OCI-LY1 (cell line): ENCODE results near the gene YAP1.

Source experiments
- H2AFZ ChIP-seq: fragments of 200-600 bp; sonication (generic), shearing (Covaris generic); 2 replicates; pipeline ENCODE4 v1.6.0; 2014; ENCODE audit warnings: antibody characterized with exemption, mild to moderate bottlenecking, low read length
- H3F3A ChIP-seq: fragments of 200-600 bp; sonication (generic), shearing (Covaris generic); 2 replicates; pipeline ENCODE4 v1.6.0; 2014; ENCODE audit warnings: mild to moderate bottlenecking, antibody characterized with exemption, low read length, moderate library complexity; ENCODE audit not compliant: insufficient read depth
- H3K27ac ChIP-seq: fragments of 200-600 bp; sonication (generic); 2 replicates; pipeline ENCODE4 v1.5.1; 2014; ENCODE audit warnings: low read length, mixed run types, mild to moderate bottlenecking, low read depth; ENCODE audit not compliant: poor library complexity, severe bottlenecking
- H3K27me3 ChIP-seq: fragments of 200-600 bp; sonication (generic); 2 replicates; pipeline ENCODE4 v1.6.0; 2014; ENCODE audit warnings: antibody characterized with exemption, mild to moderate bottlenecking, low read length, moderate library complexity; ENCODE audit not compliant: insufficient read depth
- H3K36me3 ChIP-seq: fragments of 200-600 bp; sonication (generic); 2 replicates; pipeline ENCODE4 v1.6.1; 2014; ENCODE audit warnings: mild to moderate bottlenecking, antibody characterized with exemption, low read length, moderate library complexity, mixed read lengths; ENCODE audit not compliant: insufficient read depth
- H3K4me1 ChIP-seq: fragments of 200-600 bp; sonication (generic); 2 replicates; pipeline ENCODE4 v1.5.1; 2014; ENCODE audit warnings: mild to moderate bottlenecking, low read length, moderate library complexity; ENCODE audit not compliant: insufficient read depth, severe bottlenecking
- H3K4me2 ChIP-seq: fragments of 200-600 bp; sonication (generic), shearing (Covaris generic); 2 replicates; pipeline ENCODE4 v1.6.1; 2014; ENCODE audit warnings: low read length
- H3K4me3 ChIP-seq: fragments of 200-600 bp; sonication (generic); 2 replicates; pipeline ENCODE4 v1.5.1; 2014; ENCODE audit warnings: low read length, low read depth, mild to moderate bottlenecking, mixed read lengths; ENCODE audit not compliant: poor library complexity, severe bottlenecking
- H3K79me2 ChIP-seq: fragments of 200-600 bp; shearing (Covaris generic); 2 replicates; pipeline ENCODE4 v1.6.1; 2016; ENCODE audit warnings: mixed run types, low read length, mixed read lengths; ENCODE audit not compliant: insufficient read depth
- H3K9ac ChIP-seq: fragments of 200-600 bp; sonication (generic), shearing (Covaris generic); 2 replicates; pipeline ENCODE4 v1.6.1; 2014; ENCODE audit warnings: mild to moderate bottlenecking, low read length, mixed read lengths
- H3K9me2 ChIP-seq: fragments of 200-600 bp; sonication (generic), shearing (Covaris generic); 2 replicates; pipeline ENCODE4 v1.6.1; 2014; ENCODE audit warnings: low read depth, mild to moderate bottlenecking, low read length, mixed read lengths
- H3K9me3 ChIP-seq: fragments of 200-600 bp; shearing (Covaris generic); 2 replicates; pipeline ENCODE4 v1.6.1; 2014; ENCODE audit warnings: low read length, mixed read lengths
- H4K20me1 ChIP-seq: fragments of 200-600 bp; sonication (generic), shearing (Covaris generic); 2 replicates; pipeline ENCODE4 v1.6.0; 2016; ENCODE audit warnings: mild to moderate bottlenecking, low read length; ENCODE audit not compliant: insufficient read depth
- EZH2 ChIP-seq: fragments of 200-600 bp; sonication (generic), shearing (Covaris generic); IDR thresholded peaks from 2 replicates; pipeline ENCODE4 v1.8.0; 2017; ENCODE audit warnings: borderline replicate concordance, mixed run types, mild to moderate bottlenecking, antibody characterized with exemption, low read length, moderate library complexity, mixed read lengths
- TF ChIP-seq, protein P1 (sequence below): fragments of 200-600 bp; sonication (generic), shearing (Covaris generic); IDR thresholded peaks from 2 replicates; pipeline ENCODE4 v1.5.1; 2017; ENCODE audit warnings: mild to moderate bottlenecking, antibody characterized with exemption, low read length, moderate library complexity, mixed read lengths

Gene YAP1

DNA sequence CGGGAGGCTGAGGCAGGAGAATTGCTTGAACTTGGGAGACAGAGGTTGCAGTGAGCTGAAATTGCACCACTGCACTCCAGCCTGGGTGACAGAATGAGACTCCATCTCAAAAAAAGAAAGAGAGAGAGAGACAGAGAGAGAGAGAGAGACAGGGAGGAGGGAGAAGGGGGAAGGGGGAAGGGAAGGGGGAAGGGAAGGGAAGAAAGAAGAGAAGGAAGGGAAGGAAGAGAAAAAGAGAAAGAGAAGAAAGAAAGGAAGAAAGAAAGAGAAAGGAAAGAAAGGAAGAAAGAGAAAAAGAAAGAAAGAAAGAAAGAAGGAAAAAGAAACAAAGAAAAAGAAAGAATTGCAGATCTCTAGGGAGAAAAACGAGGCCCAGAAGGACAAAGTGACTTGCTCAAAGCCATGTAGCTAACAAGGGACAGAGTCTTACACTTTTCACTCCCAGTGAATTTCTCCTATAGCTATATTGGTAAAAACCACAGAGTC lies 133.2 kb downstream of the YAP1 start:
- no peak overlapping the region for H2AFZ ChIP-seq
- no peaks in the 10 kb centered on the region for H3K9me2 ChIP-seq
- peaks cover 19% of the 10 kb centered on the region for H3K4me1 ChIP-seq
- H3K4me3 ChIP-seq = no peak overlapping the region
- no peaks in the 10 kb centered on the region for H3F3A ChIP-seq
- H3K79me2 ChIP-seq = no peaks in the 10 kb centered on the region
- no peaks in the 10 kb centered on the region for H3K27me3 ChIP-seq
- no peaks in the 10 kb centered on the region for H3K9me3 ChIP-seq
- no peak overlapping the region for H3K27ac ChIP-seq
- no peak overlapping the region for H3K9ac ChIP-seq
- TF ChIP-seq EZH2 = no peak
- TF ChIP-seq, protein P1, sequence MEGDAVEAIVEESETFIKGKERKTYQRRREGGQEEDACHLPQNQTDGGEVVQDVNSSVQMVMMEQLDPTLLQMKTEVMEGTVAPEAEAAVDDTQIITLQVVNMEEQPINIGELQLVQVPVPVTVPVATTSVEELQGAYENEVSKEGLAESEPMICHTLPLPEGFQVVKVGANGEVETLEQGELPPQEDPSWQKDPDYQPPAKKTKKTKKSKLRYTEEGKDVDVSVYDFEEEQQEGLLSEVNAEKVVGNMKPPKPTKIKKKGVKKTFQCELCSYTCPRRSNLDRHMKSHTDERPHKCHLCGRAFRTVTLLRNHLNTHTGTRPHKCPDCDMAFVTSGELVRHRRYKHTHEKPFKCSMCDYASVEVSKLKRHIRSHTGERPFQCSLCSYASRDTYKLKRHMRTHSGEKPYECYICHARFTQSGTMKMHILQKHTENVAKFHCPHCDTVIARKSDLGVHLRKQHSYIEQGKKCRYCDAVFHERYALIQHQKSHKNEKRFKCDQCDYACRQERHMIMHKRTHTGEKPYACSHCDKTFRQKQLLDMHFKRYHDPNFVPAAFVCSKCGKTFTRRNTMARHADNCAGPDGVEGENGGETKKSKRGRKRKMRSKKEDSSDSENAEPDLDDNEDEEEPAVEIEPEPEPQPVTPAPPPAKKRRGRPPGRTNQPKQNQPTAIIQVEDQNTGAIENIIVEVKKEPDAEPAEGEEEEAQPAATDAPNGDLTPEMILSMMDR = no peak
- H3K36me3 ChIP-seq = no peaks in the 10 kb centered on the region
- H4K20me1 ChIP-seq = no peaks in the 10 kb centered on the region
- no peak overlapping the region for H3K4me2 ChIP-seq

DNA sequence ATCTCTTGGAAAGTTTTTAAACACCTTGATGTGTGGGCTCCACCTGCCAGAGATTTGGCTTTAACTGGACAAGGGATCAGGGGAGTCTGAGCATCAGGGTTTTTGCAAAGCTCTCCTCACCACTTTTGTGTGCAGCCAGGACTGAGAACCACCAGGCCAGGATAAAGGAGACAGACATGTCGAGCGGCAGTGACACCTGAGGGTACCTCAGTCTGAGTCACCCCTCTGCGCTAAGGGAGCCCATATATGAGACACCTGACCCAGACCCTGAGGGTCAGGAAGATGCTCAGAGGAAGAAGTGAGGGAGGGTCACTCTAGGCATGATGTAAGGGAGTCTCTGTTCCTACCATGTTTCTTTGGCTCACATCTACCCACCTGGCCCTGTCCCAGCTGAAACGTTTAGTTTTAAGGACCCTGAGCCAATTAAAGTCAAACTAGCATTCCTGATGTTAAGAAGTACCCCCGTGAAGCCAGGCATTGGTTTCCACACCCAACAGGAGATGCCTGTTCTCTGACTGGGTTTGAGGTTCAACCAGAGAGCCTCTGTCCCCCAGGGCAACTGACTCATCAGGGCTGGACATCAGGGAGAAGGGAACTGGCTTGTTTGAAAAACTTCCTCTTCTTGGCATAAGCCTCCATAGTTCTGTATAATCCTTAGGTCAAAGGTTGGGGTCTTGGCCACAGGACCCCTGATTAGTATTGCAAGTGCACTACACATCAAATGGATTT lies 134.6 kb downstream of the YAP1 start:
- Histone ChIP-seq H3K4me2 (no peak overlapping the region), H3K9me3 (no peaks in the 10 kb centered on the region), H4K20me1 (no peaks in the 10 kb centered on the region), H2AFZ (no peak overlapping the region), H3K9ac (no peak overlapping the region), H3K27ac (no peak overlapping the region), H3K27me3 (no peaks in the 10 kb centered on the region), H3K9me2 (no peaks in the 10 kb centered on the region), H3K4me3 (no peak overlapping the region), H3F3A (no peaks in the 10 kb centered on the region), H3K79me2 (no peaks in the 10 kb centered on the region), H3K36me3 (no peaks in the 10 kb centered on the region), H3K4me1 (peaks cover 16% of the 10 kb centered on the region)
- TF ChIP-seq, protein P1 = no peak
- no peak for TF ChIP-seq EZH2

DNA sequence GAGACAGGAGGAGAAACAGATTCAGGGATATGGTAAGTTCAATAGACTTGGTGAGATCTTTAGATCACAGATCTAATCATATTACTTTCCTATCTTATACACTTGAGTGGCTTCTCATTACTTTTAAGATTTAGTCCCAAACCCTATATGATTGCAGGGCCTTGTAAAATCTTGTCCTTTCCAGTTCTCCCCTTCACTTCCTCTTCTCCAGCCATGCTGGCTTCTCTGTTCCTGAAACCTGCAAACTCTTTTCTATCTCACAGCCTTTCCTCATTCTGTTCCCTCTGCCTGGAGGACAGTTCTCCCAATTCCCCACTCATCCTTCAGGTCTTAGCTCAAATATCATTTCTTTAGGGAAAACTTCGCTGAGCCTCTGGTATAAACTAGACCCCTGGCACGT lies 141.2 kb downstream of the YAP1 start:
- no peaks in the 10 kb centered on the region for H3K4me1 ChIP-seq
- no peak overlapping the region for H3K9ac ChIP-seq
- no peaks in the 10 kb centered on the region for H3K9me3 ChIP-seq
- no peak overlapping the region for H3K4me2 ChIP-seq
- H2AFZ ChIP-seq = no peak overlapping the region
- H3K4me3 ChIP-seq = no peak overlapping the region
- no peaks in the 10 kb centered on the region for H3K79me2 ChIP-seq
- TF ChIP-seq, protein P1 = no peak
- TF ChIP-seq EZH2 = no peak
- no peaks in the 10 kb centered on the region for H4K20me1 ChIP-seq
- H3K27ac ChIP-seq = no peak overlapping the region
- H3F3A ChIP-seq = no peaks in the 10 kb centered on the region
- H3K27me3 ChIP-seq = no peaks in the 10 kb centered on the region
- H3K9me2 ChIP-seq = no peaks in the 10 kb centered on the region
- no peaks in the 10 kb centered on the region for H3K36me3 ChIP-seq
